Smooth muscle cell of the pulmonary artery (primary cell): ENCODE data around the gene EHMT2. TPM values are rescaled to one million over a fixed set of nuclear protein-coding genes. Genes with fewer than 3 reads are reported as not detected.

Experiments used
- total RNA-seq: library from RNA; depleted of rRNA; stranded (reverse); fragments of >200 nt; gene quantifications from 2 replicates; pipeline ENCODE4 v1.2.3, GENCODE V29; 2014

The EHMT2 gene
- total RNA-seq = 57.3 and 69.7 TPM in 2 replicates

DNA sequence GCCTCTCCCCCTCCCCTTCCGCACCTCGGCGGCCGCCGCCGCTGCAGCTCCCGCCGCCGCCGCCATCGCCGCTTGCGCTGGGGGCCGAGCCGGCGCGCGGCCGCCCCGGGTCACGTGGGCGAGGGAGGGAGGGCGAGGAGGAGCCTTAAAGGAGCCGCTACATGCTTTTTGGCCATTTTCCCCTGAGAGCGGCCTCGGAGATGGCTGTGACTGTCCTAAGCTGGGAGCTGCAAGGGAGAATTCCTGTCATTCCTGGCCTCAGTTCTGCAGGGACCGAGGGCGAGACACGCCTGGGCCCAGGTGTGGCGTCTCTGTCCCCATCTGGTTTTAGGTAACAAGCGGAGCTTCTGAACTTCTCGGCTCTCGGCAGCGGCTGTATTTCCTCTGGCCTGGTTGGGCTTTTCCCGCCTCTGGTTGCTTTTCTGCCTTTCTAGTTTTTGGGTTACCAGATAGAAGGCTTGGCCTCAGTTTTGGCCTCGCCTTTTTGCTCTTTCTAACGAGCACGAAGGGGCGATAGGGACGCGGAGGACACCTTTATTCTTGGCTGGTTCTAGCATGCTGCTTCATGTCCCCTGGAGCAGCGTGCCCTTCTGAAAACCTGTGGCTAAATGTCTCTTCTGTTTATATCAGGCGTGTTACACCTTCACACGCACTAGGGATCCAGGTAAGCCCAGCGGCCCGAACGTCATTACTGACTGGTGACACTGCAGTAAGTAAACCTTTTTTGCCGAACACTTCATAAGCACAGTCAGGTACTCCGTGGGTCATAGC lies at the start of gene EHMT2:
Gene EHMT2 (minus strand): TSS at position 87 of the 771 bp plus-strand sequence. CDS start 21 bp downstream, at position 66.

DNA sequence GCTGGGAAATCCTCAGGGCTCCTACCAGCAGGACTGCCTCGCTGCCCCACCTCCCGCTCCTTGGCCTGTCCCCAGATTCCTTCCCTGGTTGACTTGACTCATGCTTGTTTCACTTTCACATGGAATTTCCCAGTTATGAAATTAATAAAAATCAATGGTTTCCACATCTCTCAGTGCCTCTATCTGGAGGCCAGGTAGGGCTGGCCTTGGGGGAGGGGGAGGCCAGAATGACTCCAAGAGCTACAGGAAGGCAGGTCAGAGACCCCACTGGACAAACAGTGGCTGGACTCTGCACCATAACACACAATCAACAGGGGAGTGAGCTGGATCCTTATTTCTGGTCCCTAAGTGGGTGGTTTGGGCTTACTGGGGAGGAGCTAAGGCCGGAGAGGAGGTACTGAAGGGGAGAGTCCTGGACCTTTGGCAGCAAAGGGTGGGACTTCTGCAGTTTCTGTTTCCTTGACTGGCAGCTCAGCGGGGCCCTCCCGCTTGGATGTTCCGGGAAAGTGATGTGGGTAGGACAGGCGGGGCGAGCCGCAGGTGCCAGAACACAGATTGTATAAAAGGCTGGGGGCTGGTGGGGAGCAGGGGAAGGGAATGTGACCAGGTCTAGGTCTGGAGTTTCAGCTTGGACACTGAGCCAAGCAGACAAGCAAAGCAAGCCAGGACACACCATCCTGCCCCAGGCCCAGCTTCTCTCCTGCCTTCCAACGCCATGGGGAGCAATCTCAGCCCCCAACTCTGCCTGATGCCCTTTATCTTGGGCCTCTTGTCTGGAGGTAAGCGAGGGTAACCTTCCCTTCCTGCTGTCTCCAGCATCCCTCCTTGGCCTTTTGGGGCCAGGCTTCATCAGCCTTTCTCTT lies 48.2 kb upstream of the EHMT2 start, which contains the start of gene CFB:
Gene CFB (plus strand): TSS at position 589 of the 863 bp plus-strand sequence. CDS start 127 bp downstream, at position 716.

DNA sequence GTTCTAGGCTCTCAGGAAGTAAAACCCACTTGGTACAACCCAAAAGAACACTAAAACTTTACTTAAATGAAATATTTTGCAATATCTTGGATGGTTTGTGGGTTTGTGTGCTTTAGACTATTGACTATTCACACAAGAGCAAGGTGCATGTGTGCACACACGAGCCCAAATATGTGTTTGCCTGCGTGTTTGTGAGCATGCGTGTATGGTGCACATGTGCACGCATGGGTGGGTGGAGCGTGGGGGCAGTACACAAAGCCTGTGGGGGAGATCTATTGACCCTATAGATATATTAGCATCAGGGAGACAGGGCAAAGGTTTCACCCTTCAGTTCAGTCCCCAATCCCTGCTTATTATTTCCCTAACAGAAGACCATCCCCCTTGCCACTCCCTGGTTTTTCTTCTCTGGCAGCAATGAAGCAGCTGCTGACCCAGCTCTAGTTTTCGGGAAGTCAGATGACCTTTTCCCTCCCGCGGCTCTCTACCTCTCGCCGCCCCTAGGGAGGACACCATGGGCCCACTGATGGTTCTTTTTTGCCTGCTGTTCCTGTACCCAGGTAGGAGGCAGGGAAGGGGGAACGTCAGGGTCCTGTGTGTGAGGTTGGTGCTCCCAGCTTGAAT lies 29.9 kb upstream of the EHMT2 start, which contains the start of gene C2:
Gene C2 (plus strand): TSS at position 476 of the 621 bp plus-strand sequence. CDS start 36 bp downstream, at position 512.

DNA sequence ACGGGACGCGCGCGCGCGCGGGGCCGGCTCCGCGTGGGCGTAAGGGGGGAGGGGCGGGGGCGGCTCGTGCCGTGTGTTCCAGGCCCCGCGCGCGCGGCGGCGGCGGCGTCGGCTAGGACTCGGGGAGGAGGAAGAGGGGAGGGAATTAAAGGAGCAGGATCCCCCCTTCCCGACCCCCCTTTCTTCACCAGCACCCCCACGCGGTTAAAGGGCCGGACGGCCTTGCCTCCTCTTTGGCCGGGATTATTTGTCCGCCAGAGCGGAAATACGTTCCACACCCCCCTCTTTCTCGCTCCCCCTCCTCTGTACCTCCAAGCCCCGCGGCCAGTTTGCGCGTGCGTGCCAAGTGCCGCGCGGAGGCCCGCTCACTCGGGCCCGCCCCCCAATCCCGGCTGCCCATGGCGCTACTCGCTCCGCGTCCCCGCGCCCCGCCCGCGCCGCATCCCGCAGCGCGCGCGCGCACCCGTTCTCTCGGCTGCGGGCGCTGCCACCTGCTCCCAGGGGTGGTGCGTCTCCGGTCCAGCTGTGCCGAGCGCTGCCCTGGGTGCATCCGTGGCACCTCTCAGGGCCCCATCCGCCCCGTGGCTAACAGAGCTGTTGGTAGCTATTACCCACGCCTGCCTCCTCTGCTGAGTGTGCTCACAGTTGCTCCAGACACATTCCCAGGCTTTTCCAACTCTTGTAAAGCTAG lies 4.6 kb upstream of the EHMT2 start, which contains the start of gene ZBTB12:
Gene ZBTB12 (minus strand): TSS at position 134 of the 691 bp plus-strand sequence. CDS start 781 bp downstream, outside the sequence.

DNA sequence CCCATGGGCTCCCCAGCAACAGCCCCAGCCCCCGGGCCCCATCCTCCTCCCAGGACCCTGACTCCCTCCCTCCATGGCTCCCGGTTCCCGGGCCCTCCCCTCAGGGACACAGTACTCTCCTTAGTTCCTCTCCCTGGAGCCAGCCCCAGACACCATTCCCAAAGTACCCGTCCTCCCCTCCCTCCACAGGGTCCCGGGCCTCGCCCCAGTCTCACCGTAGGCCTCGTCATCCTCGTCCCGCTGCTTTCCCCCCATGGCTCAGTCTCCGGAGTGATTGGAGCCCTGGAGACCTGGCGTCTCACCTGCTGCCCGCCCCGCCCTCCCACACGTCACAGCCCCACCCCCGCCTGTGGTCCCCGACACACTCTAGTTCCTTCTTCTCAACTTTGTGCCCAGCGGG lies 18.8 kb downstream of the EHMT2 start, which contains the start of gene SLC44A4:
Gene SLC44A4 (minus strand): TSS at position 272 of the 400 bp plus-strand sequence. CDS start 17 bp downstream, at position 255.

DNA sequence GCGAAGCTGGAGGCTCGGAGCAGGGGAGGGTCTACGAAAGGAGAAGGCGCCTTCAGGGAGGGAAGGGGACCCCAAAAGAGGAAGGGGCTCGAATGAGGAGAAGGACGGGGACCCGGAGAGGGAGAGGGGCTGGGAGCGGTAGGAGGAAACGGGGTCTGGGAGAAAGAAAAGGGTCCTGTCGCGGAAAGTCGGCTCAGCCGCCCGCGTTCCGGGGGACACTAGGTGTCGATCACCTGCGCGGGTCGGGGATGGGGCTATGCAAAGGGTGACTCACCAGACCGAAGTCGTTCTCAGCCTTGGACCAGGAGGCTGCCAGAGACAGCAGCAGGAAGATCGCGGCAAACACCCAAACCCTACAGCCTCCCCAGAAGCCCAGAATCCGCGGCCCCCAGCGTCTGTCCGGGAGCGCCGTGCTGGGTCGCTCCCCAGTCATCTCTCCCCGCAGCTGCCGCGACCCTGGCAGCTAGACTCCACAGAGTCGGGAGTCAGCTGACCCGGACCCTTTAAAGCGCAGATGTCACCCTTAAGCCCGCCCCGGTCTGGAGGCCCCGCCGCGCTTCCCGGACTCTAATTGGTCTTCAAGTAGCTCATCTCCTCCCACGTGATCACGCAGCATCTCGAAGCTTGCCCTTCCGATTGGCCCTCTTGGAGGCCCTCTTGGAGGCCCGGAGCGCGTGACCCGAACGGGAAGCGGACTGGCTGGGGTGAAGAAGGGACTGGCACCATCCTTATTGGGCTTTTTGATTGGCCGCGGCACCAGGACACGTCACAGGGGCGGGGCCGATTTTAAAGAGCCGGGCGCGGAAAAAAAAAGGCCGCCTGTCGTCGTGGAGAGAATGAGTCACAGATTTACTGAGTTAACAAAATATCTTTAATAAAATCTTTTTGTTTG lies 34.9 kb downstream of the EHMT2 start, which contains the start of gene NEU1:
Gene NEU1 (minus strand): TSS at position 478 of the 892 bp plus-strand sequence. CDS start 45 bp downstream, at position 433.

Other genes with a start within 250 kb of the EHMT2 start
- 194 and 208 TPM in 2 replicates for gene BAG6, start 245.0 kb downstream of the EHMT2 start, total RNA-seq
- 1.0 and 1.6 TPM in 2 replicates for gene APOM, start 241.8 kb downstream of the EHMT2 start, total RNA-seq
- 20.9 and 23.3 TPM in 2 replicates for gene C6orf47, start 236.9 kb downstream of the EHMT2 start, total RNA-seq
- 9.7 and 14.1 TPM in 2 replicates for gene GPANK1, start 232.7 kb downstream of the EHMT2 start, total RNA-seq
- gene CSNK2B, start 231.6 kb downstream of the EHMT2 start, total RNA-seq = 75.1 and 82.0 TPM in 2 replicates
- 1.9 and 4.0 TPM in 2 replicates for gene LY6G5B, start 227.7 kb downstream of the EHMT2 start, total RNA-seq
- 0.26 and 0.85 TPM in 2 replicates for gene LY6G5C, start 216.6 kb downstream of the EHMT2 start, total RNA-seq
- 47.6 and 50.4 TPM in 2 replicates for gene ABHD16A, start 194.4 kb downstream of the EHMT2 start, total RNA-seq
- gene LY6G6F, start 190.8 kb downstream of the EHMT2 start, total RNA-seq = not detected in 2 replicates
- not detected in 2 replicates for gene LY6G6D, start 182.3 kb downstream of the EHMT2 start, total RNA-seq
- not detected in 2 replicates for gene LY6G6C, start 176.0 kb downstream of the EHMT2 start, total RNA-seq
- not detected in 2 replicates for gene MPIG6B, start 174.3 kb downstream of the EHMT2 start, total RNA-seq
- gene DDAH2, start 168.4 kb downstream of the EHMT2 start, total RNA-seq = 66.1 and 86.1 TPM in 2 replicates
- gene CLIC1, start 161.2 kb downstream of the EHMT2 start, total RNA-seq = 417 and 463 TPM in 2 replicates
- 3.8 and 6.6 TPM in 2 replicates for gene MSH5, start 157.7 kb downstream of the EHMT2 start, total RNA-seq
- gene SAPCD1, start 135.0 kb downstream of the EHMT2 start, total RNA-seq = 0.78 and 0.79 TPM in 2 replicates
- gene VWA7, start 120.4 kb downstream of the EHMT2 start, total RNA-seq = 0.26 and 0.46 TPM in 2 replicates
- 50.8 and 109 TPM in 2 replicates for gene VARS1, start 101.9 kb downstream of the EHMT2 start, total RNA-seq
- gene LSM2, start 90.7 kb downstream of the EHMT2 start, total RNA-seq = 16.7 and 16.9 TPM in 2 replicates
- gene HSPA1L, start 82.4 kb downstream of the EHMT2 start, total RNA-seq = 1.9 and 2.2 TPM in 2 replicates
- 133 and 166 TPM in 2 replicates for gene HSPA1A, start 82.2 kb downstream of the EHMT2 start, total RNA-seq
- gene HSPA1B, start 70.0 kb downstream of the EHMT2 start, total RNA-seq = 113 and 154 TPM in 2 replicates
- gene NEU1, start 34.9 kb downstream of the EHMT2 start, total RNA-seq = 75.7 and 102 TPM in 2 replicates
- gene SLC44A4, start 18.7 kb downstream of the EHMT2 start, total RNA-seq = 0.20 TPM in 1 of 2 replicates, not detected in the other
- 7.6 and 9.8 TPM in 2 replicates for gene ZBTB12, start 4.4 kb upstream of the EHMT2 start, total RNA-seq
- gene C2, start 30.0 kb upstream of the EHMT2 start, total RNA-seq = 1.7 and 4.7 TPM in 2 replicates
- gene CFB, start 48.4 kb upstream of the EHMT2 start, total RNA-seq = 49.7 and 81.0 TPM in 2 replicates
- 78.7 and 86.4 TPM in 2 replicates for gene NELFE, start 61.3 kb upstream of the EHMT2 start, total RNA-seq
- 66.7 and 73.4 TPM in 2 replicates for gene SKIC2, start 61.5 kb upstream of the EHMT2 start, total RNA-seq
- 10.8 and 15.1 TPM in 2 replicates for gene DXO, start 74.4 kb upstream of the EHMT2 start, total RNA-seq
- gene C4A, start 84.4 kb upstream of the EHMT2 start, total RNA-seq = 9.4 and 12.3 TPM in 2 replicates
- gene C4B, start 117.1 kb upstream of the EHMT2 start, total RNA-seq = 8.4 and 12.6 TPM in 2 replicates
- gene CYP21A2, start 140.7 kb upstream of the EHMT2 start, total RNA-seq = 0.20 and 0.26 TPM in 2 replicates
- 9.8 and 66.7 TPM in 2 replicates for gene TNXB, start 211.6 kb upstream of the EHMT2 start, total RNA-seq
- 23.8 and 27.5 TPM in 2 replicates for gene ATF6B, start 230.5 kb upstream of the EHMT2 start, total RNA-seq
- 3.0 and 3.5 TPM in 2 replicates for gene FKBPL, start 232.6 kb upstream of the EHMT2 start, total RNA-seq